Skeletal muscle tissue (tissue), 4 donors: ENCODE results near the gene TSPAN1. TPM values are rescaled to one million over a fixed set of nuclear protein-coding genes. Genes with fewer than 3 reads are reported as not detected.

Experiments
- H3K27ac ChIP-seq: one replicate; pipeline ENCODE4 v1.7.0; 2013; ENCODE audit warnings: mild to moderate bottlenecking, low read depth, low read length, inconsistent platforms
- H3K27me3 ChIP-seq, 3 donors: one replicate each; pipeline ENCODE4 v1.7.0; 2013; ENCODE audit warnings: low read length in 3 of 3; ENCODE audit not compliant: control insufficient read depth in 3 of 3, insufficient read depth in 3 of 3
- H3K36me3 ChIP-seq, 3 donors: one replicate each; pipeline ENCODE4 v1.7.0; 2013; ENCODE audit warnings: low read length in 3 of 3; ENCODE audit not compliant: control insufficient read depth in 3 of 3, insufficient read depth in 3 of 3
- H3K4me1 ChIP-seq, 3 donors: one replicate each; pipeline ENCODE4 v1.7.0; 2013; ENCODE audit warnings: low read length in 3 of 3, mild to moderate bottlenecking in 3 of 3; ENCODE audit not compliant: control insufficient read depth in 3 of 3, insufficient read depth in 3 of 3
- H3K4me3 ChIP-seq, 3 donors: one replicate each; pipeline ENCODE4 v1.7.0; 2013; ENCODE audit warnings: low read length in 3 of 3
- H3K9ac ChIP-seq, 3 donors: one replicate each; pipeline ENCODE4 v1.7.0; 2013; ENCODE audit warnings: low read length in 3 of 3, mild to moderate bottlenecking in 3 of 3, moderate library complexity in 2 of 3, low read depth in 1 of 3
- H3K9me3 ChIP-seq, 3 donors: one replicate each; pipeline ENCODE4 v1.7.0; 2013; ENCODE audit warnings: low read length in 3 of 3; ENCODE audit not compliant: control insufficient read depth in 3 of 3
- total RNA-seq: library from RNA; depleted of rRNA; stranded (reverse); fragments of >200 nt; gene quantifications from one replicate; pipeline ENCODE4 v1.2.3, GENCODE V29; 2014
- donor health status: Osteomylitis.

TSPAN1 gene
- total RNA-seq, 1 donor from 2014 or later: not detected

DNA sequence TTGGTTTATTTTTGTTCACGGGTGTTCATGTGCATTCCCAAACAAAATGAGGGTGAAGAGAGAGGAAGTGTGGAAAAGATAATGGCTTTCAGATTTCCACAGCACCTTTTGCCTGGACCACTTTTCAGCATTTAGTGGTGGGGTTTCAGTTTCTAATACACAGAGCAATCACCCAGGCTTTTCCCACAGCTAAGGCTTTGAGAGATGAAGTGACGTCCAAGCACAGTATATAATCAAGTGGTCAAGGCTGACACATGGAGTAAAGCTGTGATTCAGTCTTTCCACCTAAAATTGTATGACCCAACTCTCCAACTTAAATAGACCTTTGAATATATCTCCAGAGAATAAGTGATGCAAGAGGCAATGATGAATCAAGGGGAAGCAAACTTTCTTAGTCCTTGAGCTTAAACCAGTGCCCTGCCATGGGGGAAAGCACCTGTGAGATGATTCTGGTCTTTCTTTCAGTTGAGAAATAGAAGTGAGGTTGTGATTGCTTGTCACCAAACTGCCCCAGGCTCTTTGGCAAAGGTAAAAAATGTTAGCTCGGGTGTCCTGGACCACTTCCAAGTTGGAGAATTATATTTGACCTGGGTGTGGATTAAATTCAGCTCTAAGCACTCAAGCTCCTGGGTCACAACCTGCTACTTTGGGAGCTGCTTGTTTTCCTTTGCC, 40.1 kb upstream of the TSPAN1 start:
- no peaks in the 10 kb centered on the region for H3K36me3 ChIP-seq
- no peak overlapping the region for H3K4me3 ChIP-seq
- no peaks in the 10 kb centered on the region for H3K9me3 ChIP-seq
- H3K27ac ChIP-seq: peak overlapping the region; percentile 96
- no peaks in the 10 kb centered on the region for H3K27me3 ChIP-seq
- H3K9ac ChIP-seq: peak overlapping the region in 2 of 3 donors; percentile 18 to 32
- H3K4me1 ChIP-seq: peaks cover 22 to 34% (median 22%) of the 10 kb centered on the region in 3 donors

GRCh38 chr1:46136711-46137110, 38.2 kb upstream of the TSPAN1 start:
- Histone ChIP-seq H3K27ac (peak overlapping the region; percentile 15), H3K9ac (no peak overlapping the region), H3K36me3 (no peaks in the 10 kb centered on the region), H3K4me3 (no peak overlapping the region), H3K27me3 (no peaks in the 10 kb centered on the region), H3K9me3 (no peaks in the 10 kb centered on the region), H3K4me1 (peaks cover 22 to 26% (median 22%) of the 10 kb centered on the region in 3 donors)

GRCh38 chr1:46137916-46138315, 37.0 kb upstream of the TSPAN1 start:
- Histone ChIP-seq H3K4me3 (peak overlapping the region in 1 of 3 donors; percentile 16), H3K4me1 (peaks cover 22 to 24% (median 22%) of the 10 kb centered on the region in 3 donors), H3K27me3 (no peaks in the 10 kb centered on the region), H3K9me3 (no peaks in the 10 kb centered on the region), H3K36me3 (no peaks in the 10 kb centered on the region), H3K27ac (peak overlapping the region; percentile 60), H3K9ac (no peak overlapping the region)

- Histone ChIP-seq H3K4me3 (no peak overlapping the region), H3K9ac (no peak overlapping the region), H3K27ac (no peak overlapping the region), H3K9me3 (no peaks in the 10 kb centered on the region), H3K36me3 (no peaks in the 10 kb centered on the region), H3K4me1 (no peaks in the 10 kb centered on the region), H3K27me3 (no peaks in the 10 kb centered on the region)
Measured at GRCh38 chr1:46148318-46148717, 26.6 kb upstream of the TSPAN1 start.

GRCh38 chr1:46150085-46150484, 24.8 kb upstream of the TSPAN1 start:
- no peaks in the 10 kb centered on the region for H3K4me1 ChIP-seq
- H3K27ac ChIP-seq: peak overlapping the region; percentile 65
- H3K36me3 ChIP-seq: no peaks in the 10 kb centered on the region
- no peak overlapping the region for H3K9ac ChIP-seq
- H3K9me3 ChIP-seq: no peaks in the 10 kb centered on the region
- no peaks in the 10 kb centered on the region for H3K27me3 ChIP-seq
- no peak overlapping the region for H3K4me3 ChIP-seq

DNA sequence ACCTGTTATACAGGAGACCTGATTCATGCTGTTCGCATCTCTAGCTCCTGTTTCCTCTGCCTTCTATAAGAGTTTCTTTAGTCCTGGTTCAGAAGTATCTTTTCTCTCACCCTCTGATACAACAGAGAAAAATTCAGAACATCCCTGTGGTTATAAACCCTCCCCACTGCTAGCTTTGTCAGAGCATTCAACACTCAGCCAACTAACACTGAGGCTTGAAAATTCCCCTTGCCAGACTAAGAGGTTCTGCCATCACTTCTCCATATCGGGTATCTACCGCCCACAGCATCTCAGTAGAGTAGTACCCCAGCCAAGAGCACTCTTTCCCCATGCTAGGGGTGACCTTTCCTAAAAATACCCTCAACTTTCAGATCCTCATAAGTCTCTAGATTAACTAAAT, 22.9 kb upstream of the TSPAN1 start:
- no peaks in the 10 kb centered on the region for H3K36me3 ChIP-seq
- no peaks in the 10 kb centered on the region for H3K9me3 ChIP-seq
- no peak overlapping the region for H3K9ac ChIP-seq
- no peaks in the 10 kb centered on the region for H3K4me1 ChIP-seq
- no peak overlapping the region for H3K4me3 ChIP-seq
- no peaks in the 10 kb centered on the region for H3K27me3 ChIP-seq
- no peak overlapping the region for H3K27ac ChIP-seq

DNA sequence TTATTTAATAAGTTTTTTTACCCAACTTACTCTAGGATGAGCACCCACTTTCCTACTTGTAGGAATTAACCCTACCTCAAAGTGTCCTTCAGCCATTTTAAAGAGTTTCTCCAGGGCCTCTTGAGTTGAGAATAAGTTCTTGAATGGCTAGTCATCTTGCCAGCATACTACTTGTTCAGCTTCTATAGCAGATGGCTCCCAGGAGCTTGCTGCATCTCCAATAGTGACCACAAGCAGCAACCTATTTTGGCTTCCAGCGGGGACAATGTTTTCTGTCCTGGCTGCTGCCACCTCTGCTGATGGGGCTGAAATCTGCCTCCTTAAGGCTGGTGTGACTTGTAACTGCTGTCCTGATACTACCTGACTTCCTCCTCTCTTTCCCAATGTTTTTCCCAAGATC, 21.7 kb upstream of the TSPAN1 start:
- H3K4me3 ChIP-seq: no peak overlapping the region
- no peaks in the 10 kb centered on the region for H3K4me1 ChIP-seq
- H3K27me3 ChIP-seq: no peaks in the 10 kb centered on the region
- no peaks in the 10 kb centered on the region for H3K36me3 ChIP-seq
- H3K27ac ChIP-seq: no peak overlapping the region
- no peaks in the 10 kb centered on the region for H3K9me3 ChIP-seq
- H3K9ac ChIP-seq: no peak overlapping the region

DNA sequence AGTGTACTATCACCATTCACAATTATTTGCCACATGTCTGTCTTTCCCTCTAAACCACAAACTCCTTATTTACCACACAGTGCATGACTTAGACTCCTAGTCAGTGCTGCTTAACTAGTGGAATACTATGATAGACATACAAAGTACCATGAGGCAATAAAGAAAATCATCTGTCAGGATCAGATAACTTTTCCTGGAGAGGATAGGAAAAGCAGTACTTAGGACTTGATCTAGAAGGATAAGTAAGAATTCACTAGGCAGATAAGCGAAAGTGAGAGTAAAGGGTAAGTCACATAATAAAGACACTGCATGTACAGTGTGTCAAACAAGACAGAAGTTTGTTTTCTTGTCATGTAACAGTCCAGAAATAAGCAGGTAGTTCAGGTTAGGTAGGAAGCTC, 21.2 kb upstream of the TSPAN1 start:
- Histone ChIP-seq H3K9me3 (no peaks in the 10 kb centered on the region), H3K36me3 (no peaks in the 10 kb centered on the region), H3K4me1 (no peaks in the 10 kb centered on the region), H3K4me3 (no peak overlapping the region), H3K27ac (no peak overlapping the region), H3K9ac (no peak overlapping the region), H3K27me3 (no peaks in the 10 kb centered on the region)

DNA sequence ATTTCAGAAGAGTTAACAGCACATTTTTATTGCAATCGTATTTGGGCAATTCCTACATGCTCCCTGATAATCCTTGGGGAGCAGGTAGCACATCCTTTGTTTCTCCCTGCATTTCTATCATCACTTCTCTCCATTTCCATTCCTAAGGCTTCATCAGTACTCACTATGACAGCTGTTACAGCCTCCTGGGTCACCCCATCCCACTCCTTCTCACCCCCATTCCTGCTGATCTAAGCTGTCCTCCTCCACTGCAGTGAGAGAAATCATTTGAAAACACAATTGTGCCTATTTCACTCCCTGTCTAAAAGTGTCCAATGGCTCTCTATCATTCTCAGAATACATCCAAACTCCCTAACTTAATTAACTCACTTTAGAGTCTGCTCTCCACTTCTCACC, 17.0 kb upstream of the TSPAN1 start:
- Histone ChIP-seq H3K9me3 (no peaks in the 10 kb centered on the region), H3K9ac (no peak overlapping the region), H3K4me3 (no peak overlapping the region), H3K27ac (no peak overlapping the region), H3K4me1 (no peaks in the 10 kb centered on the region), H3K36me3 (no peaks in the 10 kb centered on the region), H3K27me3 (no peaks in the 10 kb centered on the region)

- no peaks in the 10 kb centered on the region for H3K27me3 ChIP-seq
- no peaks in the 10 kb centered on the region for H3K9me3 ChIP-seq
- H3K27ac ChIP-seq: no peak overlapping the region
- H3K9ac ChIP-seq: no peak overlapping the region
- no peaks in the 10 kb centered on the region for H3K4me1 ChIP-seq
- no peaks in the 10 kb centered on the region for H3K36me3 ChIP-seq
- H3K4me3 ChIP-seq: no peak overlapping the region
Measured at GRCh38 chr1:46158312-46159281, 16.3 kb upstream of the TSPAN1 start.
